AG09319 (cell line): ENCODE measurements around the gene ARMC10.
"Not testable (repeated sequence)": the region's sequence is repeated elsewhere in the genome, so short reads cannot be mapped to it uniquely, and the experiment has no call there.

Source experiments
- DNase-seq: peaks from one replicate; pipeline ENCODE4 v3.0.0-alpha.2; 2010; ENCODE audit warnings: low read depth; ENCODE audit errors: extremely low read depth
- TF ChIP-seq, protein P1 (sequence below): IDR thresholded peaks from 2 replicates; pipeline ENCODE4 v1.5.1; 2011; ENCODE audit warnings: low read depth, mild to moderate bottlenecking, inconsistent platforms, low read length, moderate library complexity

The ARMC10 gene

DNA sequence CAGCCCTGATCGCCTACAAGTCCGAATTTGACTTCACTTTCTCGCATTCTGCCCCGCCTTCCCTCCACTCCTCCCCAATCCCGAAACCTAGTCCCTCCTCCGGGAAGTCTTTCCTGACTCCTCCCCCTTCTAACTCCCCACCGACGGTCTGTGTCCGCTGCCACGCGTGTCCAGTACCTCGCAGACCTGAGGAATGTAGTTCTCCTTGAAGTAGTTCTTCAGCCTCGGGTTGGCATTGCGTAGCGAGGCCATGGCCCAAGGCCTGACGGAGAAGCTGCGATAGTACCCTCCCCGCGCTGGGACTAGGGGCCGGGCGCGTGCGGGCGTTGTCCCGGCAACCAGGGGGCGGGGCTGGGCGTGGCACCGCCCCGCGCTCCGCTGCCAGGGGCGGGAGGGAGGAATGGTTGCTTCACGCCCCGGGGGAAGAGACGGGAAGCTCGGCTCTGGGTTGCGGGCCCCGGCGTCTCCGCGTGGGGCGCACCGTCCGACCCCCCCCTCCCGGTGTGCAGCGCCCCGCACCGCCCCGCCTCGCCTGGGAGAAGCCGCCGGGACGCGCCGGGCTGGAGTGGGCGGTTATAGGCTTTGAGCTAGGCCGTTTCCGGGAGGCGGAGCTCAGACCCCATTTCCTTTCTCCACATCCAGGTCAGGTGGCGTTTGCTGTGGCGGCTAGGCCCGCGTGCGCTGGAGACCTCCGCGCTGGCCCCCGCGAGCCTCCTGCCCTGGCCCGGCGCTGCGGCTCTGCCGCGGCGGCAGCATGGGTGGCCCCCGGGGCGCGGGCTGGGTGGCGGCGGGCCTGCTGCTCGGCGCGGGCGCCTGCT is at the start of gene ARMC10, which contains the start of gene FBXL13:
Gene ARMC10, plus strand, starts transcription at position 622 of the 818 bp plus-strand sequence. Its CDS starts 133 bp downstream, at position 755.
Gene FBXL13, minus strand, starts transcription at position 278 of the 818 bp plus-strand sequence.
- TF ChIP-seq, protein P1, sequence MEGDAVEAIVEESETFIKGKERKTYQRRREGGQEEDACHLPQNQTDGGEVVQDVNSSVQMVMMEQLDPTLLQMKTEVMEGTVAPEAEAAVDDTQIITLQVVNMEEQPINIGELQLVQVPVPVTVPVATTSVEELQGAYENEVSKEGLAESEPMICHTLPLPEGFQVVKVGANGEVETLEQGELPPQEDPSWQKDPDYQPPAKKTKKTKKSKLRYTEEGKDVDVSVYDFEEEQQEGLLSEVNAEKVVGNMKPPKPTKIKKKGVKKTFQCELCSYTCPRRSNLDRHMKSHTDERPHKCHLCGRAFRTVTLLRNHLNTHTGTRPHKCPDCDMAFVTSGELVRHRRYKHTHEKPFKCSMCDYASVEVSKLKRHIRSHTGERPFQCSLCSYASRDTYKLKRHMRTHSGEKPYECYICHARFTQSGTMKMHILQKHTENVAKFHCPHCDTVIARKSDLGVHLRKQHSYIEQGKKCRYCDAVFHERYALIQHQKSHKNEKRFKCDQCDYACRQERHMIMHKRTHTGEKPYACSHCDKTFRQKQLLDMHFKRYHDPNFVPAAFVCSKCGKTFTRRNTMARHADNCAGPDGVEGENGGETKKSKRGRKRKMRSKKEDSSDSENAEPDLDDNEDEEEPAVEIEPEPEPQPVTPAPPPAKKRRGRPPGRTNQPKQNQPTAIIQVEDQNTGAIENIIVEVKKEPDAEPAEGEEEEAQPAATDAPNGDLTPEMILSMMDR = peak; percentile 1
- DNase-seq = peak; percentile 60

DNA sequence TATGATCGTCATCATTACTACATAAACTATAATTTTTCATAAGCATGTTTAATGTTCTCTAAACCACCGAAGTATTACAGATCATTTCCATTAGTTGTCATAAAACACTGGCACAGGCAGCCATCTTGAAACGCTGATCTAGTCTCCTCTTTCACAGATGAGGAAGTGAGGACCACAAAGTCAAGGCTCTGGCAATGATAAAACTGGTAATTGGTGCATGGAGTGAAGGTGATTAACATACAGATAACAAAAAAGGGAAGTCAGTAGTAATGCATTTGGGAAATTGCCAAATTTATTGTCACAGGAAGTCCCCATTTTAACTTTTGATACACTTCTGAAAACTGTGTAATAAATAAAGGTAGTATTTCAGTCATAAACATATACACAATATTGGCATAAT is 49.6 kb upstream of the ARMC10 start:
- no peak for DNase-seq
- TF ChIP-seq, protein P1 = no peak

DNA sequence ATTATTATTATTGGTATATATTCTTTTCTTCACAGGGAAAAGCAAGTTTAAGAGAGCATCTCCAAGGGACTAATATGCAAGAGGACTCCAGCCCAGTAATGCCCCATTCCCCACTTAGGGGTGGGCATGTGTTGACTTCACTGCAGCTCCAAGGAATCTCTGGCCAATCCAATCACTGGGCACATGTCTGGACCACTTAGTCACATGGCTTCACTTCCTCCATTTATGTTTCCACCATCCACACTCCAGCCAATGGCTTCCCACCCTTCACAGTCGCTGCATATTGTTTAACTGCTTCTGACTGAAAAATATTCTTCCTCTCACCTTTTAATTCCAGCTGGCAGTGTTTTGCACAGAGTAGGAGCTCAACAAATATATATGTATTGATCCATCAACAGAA is 43.9 kb upstream of the ARMC10 start:
- TF ChIP-seq, protein P1 = no peak
- DNase-seq = no peak

DNA sequence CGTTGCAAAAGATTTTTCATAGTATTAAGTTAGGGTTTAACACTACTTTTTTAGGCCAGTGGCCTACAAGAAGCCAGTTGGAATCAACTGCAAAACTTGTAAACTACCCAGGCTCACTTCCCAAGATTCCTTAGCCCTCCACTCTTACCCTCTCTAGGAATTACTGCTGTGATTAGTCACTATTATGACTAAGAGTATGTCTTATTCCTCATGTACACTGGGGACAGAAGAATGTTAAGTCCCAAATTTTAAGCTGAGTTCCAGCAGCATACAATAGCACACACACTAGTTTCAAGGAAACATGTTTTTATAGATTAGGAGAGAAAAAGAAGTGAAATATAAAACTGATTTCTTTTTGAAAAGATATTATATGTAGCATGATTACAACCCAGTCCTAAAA is 43.2 kb upstream of the ARMC10 start:
- TF ChIP-seq, protein P1 = no peak
- DNase-seq = no peak

DNA sequence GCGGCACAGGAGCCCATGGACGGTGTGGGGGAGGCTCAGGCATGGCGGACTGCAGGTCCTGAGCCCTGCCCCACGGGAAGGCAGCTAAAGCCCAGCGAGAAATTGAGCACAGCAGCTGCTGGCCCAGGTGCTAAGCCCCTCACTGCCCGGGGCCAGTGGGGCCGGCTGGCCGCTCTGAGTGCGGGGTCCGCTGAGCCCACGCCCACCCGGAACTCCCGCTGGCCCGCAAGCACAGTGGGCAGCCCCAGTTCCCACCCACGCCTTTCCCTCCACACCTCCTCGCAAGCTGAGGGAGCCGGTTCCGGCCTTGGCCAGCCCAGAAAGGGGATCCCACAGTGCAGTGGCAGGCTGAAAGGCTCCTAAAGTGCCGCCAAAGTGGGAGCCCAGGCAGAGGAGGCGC is 40.6 kb upstream of the ARMC10 start:
- not testable (repeated sequence) for DNase-seq

- TF ChIP-seq, protein P1 = no peak
- DNase-seq = no peak
Observed at GRCh38 chr7:103037476-103037822, 37.5 kb upstream of the ARMC10 start.

DNA sequence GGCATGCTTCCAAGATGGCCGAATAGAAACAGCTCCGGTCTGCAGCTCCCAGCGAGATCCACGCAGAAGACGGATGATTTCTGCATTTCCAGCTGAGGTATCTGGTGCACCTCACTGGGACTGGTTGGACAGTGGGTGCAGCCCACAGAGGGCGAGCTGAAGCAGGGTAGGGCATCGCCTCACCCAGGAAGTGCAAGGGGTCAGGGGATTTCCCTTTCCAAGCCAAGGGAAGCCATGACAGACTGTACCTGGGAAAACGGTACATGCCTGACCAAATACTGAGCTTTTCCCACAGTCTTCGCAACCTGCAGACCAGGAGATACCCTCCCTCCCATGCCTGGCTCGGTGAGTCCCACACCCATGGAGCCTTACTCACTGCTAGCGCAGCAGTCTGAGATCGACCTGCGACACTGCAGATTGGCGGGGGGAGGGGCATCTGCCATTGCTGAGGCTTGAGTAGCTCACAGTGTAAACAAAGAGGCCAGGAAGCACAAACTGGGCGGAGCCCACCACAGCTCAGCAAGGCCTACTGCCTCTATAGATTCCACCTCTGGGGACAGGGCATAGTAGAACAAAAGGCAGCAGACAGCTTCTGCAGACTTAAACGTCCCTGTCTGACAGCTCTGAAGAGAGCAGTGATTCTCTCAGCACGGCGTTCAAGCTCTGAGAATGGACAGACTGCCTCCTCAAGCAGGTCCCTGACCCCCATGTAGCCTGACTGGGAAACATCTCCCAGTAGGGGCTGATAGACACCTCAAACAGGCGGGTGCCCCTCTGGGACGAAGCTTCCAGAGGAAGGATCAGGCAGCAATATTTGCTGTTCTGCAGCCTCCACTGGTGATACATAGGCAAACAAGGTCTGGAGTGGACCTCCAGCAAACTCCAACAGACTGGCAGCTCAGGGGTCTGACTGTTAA is 36.9 kb upstream of the ARMC10 start:
- not testable (repeated sequence) for DNase-seq

DNA sequence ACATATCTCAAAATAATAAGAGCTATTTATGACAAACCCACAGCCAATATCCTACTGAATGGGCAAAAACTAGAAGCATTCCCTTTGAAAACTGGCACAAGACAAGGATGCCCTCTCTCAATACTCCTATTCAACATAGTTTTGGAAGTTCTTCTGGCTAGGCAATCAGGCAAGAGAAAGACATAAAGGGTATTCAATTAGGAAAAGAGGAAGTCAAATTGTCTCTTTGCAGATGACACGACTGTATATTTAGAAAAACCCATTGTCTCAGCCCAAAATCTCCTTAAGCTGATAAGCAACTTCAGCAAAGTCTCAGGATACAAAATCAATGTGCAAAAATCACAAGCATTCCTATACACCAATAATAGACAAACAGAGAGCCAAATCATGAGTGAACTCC is 33.1 kb upstream of the ARMC10 start:
- not testable (repeated sequence) for DNase-seq

- TF ChIP-seq, protein P1 = no peak
- DNase-seq = no peak
Observed at GRCh38 chr7:103048833-103049232, 26.1 kb upstream of the ARMC10 start.
